Spleen (tissue), 7 donors: ENCODE data around the gene BCOR.

ENCODE experiments used
- POLR2A ChIP-seq, 3 donors: fragments of 450-650 bp; IDR thresholded peaks; one replicate each; pipeline ENCODE4 v1.5.1; 2017; ENCODE audit warnings: antibody characterized with exemption in 3 of 3, mild to moderate bottlenecking in 1 of 3
- POLR2AphosphoS5 ChIP-seq, 3 donors: sonication (generic); formaldehyde crosslinking; IDR thresholded peaks; one replicate each; pipeline ENCODE4 v1.5.1; 2017; ENCODE audit warnings: antibody characterized with exemption in 3 of 3
- TF ChIP-seq, protein P1 (sequence below), 11 experiments: fragments of 200-600 bp in 7 of 11; fragments of 450-650 bp in 4 of 11; sonication (generic) in 4 of 11; IDR thresholded peaks in 8 of 11; conservative IDR thresholded peaks in 3 of 11; 1 replicate in 7 of 11; 2 replicates in 4 of 11; pipeline versions ENCODE4 v1.4.0 to v1.8.0; 2016 to 2021; ENCODE audit warnings: antibody characterized with exemption in 11 of 11, inconsistent platforms in 4 of 11, mild to moderate bottlenecking in 1 of 11
- donor health status: DM: no; HTN: no; CAD: no; lungs with moderate emphysema.
- donor health status: DM: no; HTN: no; CAD: no.
- donor health status: DM: no; HTN: no; CAD: no.

DNA sequence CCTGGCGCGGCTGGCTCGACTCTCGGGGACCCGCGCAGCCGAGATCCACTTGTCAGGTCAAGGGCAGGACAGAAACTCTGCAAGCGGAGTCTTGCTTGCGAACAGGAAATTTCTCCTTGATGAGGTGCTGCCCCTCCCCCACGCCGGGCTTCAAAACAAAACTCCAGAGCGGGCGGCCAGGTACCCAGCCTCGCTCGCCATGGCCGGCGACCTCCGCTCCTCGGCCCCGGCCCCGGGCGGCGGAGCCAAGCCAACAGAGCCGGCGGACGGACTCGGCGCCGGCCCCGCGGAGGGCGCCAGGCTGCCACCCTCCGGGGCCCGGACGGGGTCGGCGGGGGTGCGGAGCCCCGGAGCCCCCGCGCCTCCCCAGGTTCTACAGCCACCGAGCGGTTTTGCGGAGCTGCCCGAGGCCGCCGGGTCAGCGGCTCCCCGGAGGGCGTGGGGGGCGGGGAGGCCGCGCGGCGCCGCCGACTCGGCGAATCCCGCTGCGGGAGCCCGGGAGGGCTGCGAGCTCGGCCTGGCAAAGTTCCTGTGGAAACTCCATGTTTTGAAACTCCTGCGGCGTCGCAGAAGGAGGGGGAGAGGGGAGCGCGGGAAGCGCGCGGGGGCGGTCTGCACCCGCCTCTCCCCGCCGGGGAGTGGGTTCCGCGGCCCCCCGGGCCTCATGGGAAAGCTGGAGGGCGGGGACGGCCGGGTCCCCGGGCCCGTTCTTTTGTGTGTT, 11.7 kb upstream of the BCOR start:
- TF ChIP-seq, protein P1, sequence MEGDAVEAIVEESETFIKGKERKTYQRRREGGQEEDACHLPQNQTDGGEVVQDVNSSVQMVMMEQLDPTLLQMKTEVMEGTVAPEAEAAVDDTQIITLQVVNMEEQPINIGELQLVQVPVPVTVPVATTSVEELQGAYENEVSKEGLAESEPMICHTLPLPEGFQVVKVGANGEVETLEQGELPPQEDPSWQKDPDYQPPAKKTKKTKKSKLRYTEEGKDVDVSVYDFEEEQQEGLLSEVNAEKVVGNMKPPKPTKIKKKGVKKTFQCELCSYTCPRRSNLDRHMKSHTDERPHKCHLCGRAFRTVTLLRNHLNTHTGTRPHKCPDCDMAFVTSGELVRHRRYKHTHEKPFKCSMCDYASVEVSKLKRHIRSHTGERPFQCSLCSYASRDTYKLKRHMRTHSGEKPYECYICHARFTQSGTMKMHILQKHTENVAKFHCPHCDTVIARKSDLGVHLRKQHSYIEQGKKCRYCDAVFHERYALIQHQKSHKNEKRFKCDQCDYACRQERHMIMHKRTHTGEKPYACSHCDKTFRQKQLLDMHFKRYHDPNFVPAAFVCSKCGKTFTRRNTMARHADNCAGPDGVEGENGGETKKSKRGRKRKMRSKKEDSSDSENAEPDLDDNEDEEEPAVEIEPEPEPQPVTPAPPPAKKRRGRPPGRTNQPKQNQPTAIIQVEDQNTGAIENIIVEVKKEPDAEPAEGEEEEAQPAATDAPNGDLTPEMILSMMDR (IDR thresholded peaks at IDR 0.05 in 8 of 11, conservative IDR thresholded peaks at IDR 0.05 in 3 of 11): no peak
- TF ChIP-seq POLR2A (IDR thresholded peaks at IDR 0.05) (no peak), POLR2AphosphoS5 (IDR thresholded peaks at IDR 0.05) (no peak)
